ENCODE results near the gene OSBPL5. TPM values are rescaled to one million over a fixed set of nuclear protein-coding genes. Genes with fewer than 3 reads are reported as not detected.

Gene OSBPL5
- total and polyA plus RNA-seq, 5 donors from 2014 or later: 0.22 to 2.2 (median 0.23) TPM; not detected in 2

DNA sequence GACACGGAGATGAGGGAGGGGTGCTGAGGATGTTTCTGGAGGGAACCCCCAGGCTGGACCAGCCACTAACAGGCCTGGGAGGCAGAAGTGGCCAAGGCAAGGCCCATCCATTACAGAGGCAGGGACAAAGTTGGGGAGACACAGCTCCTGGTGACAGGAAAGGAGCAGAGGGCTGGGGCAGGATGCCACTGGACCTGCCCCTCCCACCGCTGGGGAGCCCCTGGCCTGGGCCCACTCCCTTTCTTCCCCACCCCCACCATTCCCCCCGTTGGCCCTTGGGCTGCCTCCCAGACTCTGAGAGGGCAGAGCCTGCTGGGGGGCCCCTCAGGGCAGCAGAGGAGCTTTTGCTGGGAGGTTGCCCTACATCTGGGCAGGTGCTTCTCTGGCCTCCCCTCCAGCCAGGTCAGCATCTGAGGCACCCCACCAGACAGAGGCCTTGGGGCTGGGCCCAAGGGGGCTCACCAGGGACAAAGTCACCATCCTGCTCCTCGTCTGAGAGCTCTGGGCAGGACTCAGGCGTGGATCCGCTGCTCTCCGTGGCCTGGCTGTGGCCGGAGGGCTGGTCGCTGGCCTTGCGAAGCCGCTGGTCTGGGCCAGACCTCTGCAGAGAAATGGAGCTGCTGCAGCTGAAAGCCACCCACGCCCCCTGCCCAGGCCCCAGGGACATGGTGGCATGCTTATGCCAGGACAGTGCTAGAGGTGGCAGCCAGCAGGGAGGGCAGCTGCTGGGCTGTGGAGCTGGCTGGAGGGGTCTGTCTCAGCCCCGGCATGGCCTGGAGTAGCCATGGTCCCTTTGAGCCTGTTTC lies 74.8 kb downstream of the OSBPL5 start:
- ATAC-seq (ENCODE audit: low read depth in 2 of 2) (no peak), DNase-seq (no peak)
- peaks cover 6% of the 10 kb centered on the region for H3K4me1 ChIP-seq (ENCODE audit: control insufficient read depth, insufficient read depth, low read length, poor library complexity, severe bottlenecking)
- H3K36me3 Mint-ChIP-seq: no peaks in the 10 kb centered on the region
- H3K27ac ChIP-seq (ENCODE audit: insufficient read depth, low read length, poor library complexity, severe bottlenecking): no peak overlapping the region
- H3K4me3 Mint-ChIP-seq: no peak overlapping the region
- no peaks in the 10 kb centered on the region for H3K27me3 ChIP-seq (ENCODE audit: control insufficient read depth, insufficient read depth, low read length)
- H3K27ac Mint-ChIP-seq: peak overlapping the region in 1 of 3 donors; percentile 86
- no peak overlapping the region for H3K4me3 ChIP-seq (ENCODE audit: low read depth, low read length)
- no peaks in the 10 kb centered on the region for H3K9me3 ChIP-seq (ENCODE audit: control insufficient read depth in 2 of 2, low read length in 2 of 2)
- no peaks in the 10 kb centered on the region for H3K36me3 ChIP-seq (ENCODE audit: control insufficient read depth, insufficient read depth, low read length)
- peaks cover 11% of the 10 kb centered on the region for H3K27me3 Mint-ChIP-seq
- no peaks in the 10 kb centered on the region for H3K9me3 Mint-ChIP-seq
- H3K4me1 Mint-ChIP-seq: no peaks in the 10 kb centered on the region

DNA sequence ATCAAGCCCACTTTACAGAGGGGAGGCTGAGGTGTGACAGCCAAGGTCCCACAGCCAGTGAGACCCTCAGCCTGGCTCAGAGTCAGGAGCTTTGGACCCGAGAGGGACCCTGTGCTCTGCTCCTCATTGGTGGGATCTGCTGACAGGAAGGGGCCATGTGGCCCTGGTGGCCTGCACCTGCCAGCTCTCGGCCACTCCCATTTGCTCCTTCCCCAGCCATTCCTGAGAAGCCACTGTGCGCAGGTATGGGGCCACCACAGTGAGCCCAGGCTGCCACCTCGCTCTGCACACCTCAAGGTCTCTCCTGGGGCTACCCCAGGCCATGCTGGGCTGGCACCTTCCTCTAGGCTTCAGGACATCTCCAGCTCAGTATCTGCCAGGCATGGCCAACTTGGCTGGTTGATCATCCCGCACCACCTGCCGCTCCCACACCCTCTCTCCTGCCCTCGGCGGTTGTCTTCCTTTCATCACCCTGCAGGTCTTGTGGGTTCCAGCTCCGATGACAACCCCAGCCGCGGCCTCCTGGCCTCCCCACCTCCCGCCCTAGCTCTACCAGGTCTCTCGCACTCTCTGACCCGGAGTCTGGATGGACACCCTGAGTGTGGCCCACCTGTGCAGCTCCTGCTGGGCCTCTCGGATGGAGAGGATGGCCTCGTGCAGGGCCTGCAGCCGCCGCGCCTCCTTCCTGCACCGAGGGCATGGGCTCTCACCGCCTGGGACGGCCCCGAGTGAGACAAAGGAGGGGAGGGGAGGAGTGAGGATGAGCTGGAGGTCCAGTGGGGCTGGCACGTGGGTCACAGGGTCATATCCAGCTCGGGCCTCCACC lies 75.7 kb downstream of the OSBPL5 start:
- Mint-ChIP-seq H3K9me3 (no peaks in the 10 kb centered on the region), H3K27ac (no peak overlapping the region), H3K4me1 (no peaks in the 10 kb centered on the region), H3K27me3 (peaks cover 11% of the 10 kb centered on the region), H3K36me3 (no peaks in the 10 kb centered on the region), H3K4me3 (no peak overlapping the region)
- Histone ChIP-seq H3K27ac (ENCODE audit: insufficient read depth, low read length, poor library complexity, severe bottlenecking) (no peak overlapping the region), H3K9me3 (ENCODE audit: control insufficient read depth in 2 of 2, low read length in 2 of 2) (no peaks in the 10 kb centered on the region), H3K4me3 (ENCODE audit: low read depth, low read length) (no peak overlapping the region), H3K27me3 (ENCODE audit: control insufficient read depth, insufficient read depth, low read length) (no peaks in the 10 kb centered on the region), H3K4me1 (ENCODE audit: control insufficient read depth, insufficient read depth, low read length, poor library complexity, severe bottlenecking) (peaks cover 6% of the 10 kb centered on the region), H3K36me3 (ENCODE audit: control insufficient read depth, insufficient read depth, low read length) (no peaks in the 10 kb centered on the region)
- DNase-seq (no peak), ATAC-seq (ENCODE audit: low read depth in 2 of 2) (no peak)

DNA sequence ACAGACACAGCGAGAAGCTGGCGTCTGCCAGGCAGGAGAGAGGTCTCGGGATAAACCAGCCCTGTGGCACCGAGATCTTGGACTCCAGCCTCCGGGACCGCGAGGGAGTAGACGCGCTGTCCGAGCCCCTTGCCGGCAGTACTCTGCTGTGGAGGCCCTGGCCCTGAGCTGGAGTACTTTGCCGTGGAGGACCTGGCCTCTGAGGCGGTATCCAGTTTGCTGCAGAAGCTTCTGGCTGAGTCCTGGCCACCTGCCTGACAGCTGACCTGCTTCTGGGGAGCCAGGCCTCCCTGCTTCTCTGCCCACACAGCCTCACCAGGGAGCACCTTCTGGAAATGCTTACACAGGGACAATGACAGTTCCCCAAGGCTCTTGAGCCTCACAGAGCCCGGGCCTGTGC lies 76.3 kb downstream of the OSBPL5 start:
- Mint-ChIP-seq H3K9me3 (no peaks in the 10 kb centered on the region), H3K27ac (no peak overlapping the region), H3K4me1 (no peaks in the 10 kb centered on the region), H3K4me3 (no peak overlapping the region), H3K27me3 (peaks cover 11% of the 10 kb centered on the region), H3K36me3 (no peaks in the 10 kb centered on the region)
- Histone ChIP-seq H3K4me3 (ENCODE audit: low read depth, low read length) (no peak overlapping the region), H3K27ac (ENCODE audit: insufficient read depth, low read length, poor library complexity, severe bottlenecking) (no peak overlapping the region), H3K4me1 (ENCODE audit: control insufficient read depth, insufficient read depth, low read length, poor library complexity, severe bottlenecking) (peaks cover 6% of the 10 kb centered on the region), H3K36me3 (ENCODE audit: control insufficient read depth, insufficient read depth, low read length) (no peaks in the 10 kb centered on the region), H3K27me3 (ENCODE audit: control insufficient read depth, insufficient read depth, low read length) (no peaks in the 10 kb centered on the region), H3K9me3 (ENCODE audit: control insufficient read depth in 2 of 2, low read length in 2 of 2) (no peaks in the 10 kb centered on the region)
- ATAC-seq (ENCODE audit: low read depth in 2 of 2): no peak
- DNase-seq: no peak

DNA sequence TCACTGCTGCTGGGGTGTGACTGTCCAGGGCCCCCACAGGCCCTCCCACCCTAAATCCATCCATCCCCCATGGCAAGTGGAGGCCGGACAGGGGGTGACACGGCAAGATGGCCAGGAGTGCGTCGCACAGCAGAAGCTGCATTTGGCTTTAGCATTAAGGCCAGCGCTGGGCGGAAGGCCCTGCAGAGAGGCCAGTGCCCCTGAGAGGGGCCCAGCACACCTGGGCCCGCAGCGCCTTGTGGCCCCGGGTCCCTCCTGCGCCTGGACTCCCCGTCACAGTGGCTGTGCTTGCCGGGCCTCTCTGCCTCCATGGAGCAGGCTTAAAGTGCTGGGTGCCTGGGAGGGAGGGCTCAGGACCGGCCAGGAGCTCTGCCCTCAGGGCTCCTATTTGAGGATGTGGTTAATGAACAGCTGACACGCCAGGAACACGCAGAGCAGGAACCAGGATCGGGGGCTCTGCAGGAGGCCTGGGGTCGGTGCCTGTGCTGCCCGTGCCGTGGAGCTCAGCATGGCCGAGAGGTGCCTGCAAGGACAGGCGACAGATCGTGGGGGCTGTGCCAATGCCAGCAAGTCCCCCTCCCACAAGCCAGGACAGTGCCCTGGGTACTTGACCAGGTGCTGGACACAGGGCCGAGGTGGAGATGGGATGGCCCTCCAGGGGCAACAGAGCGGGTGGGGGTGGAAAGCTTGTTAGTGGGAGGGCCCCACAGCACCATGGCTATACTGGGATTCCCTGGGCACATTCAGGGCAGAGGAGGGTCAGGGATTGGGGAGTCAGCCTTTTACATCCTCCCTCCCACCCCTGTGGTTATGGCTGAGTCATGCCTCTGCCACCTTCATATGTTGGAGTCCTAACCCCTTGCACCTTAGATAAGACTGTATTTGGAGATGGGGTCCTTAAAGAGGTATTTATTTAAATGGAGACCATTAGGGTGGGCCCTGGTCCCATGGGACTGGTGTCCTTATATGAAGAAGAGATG lies 77.0 kb downstream of the OSBPL5 start:
- peaks cover 11% of the 10 kb centered on the region for H3K27me3 Mint-ChIP-seq
- H3K9me3 Mint-ChIP-seq: no peaks in the 10 kb centered on the region
- H3K4me3 ChIP-seq (ENCODE audit: low read depth, low read length): no peak overlapping the region
- no peak for ATAC-seq (ENCODE audit: low read depth in 2 of 2)
- H3K4me3 Mint-ChIP-seq: no peak overlapping the region
- H3K27me3 ChIP-seq (ENCODE audit: control insufficient read depth, insufficient read depth, low read length): no peaks in the 10 kb centered on the region
- H3K27ac Mint-ChIP-seq: no peak overlapping the region
- no peaks in the 10 kb centered on the region for H3K9me3 ChIP-seq (ENCODE audit: control insufficient read depth in 2 of 2, low read length in 2 of 2)
- no peak overlapping the region for H3K27ac ChIP-seq (ENCODE audit: insufficient read depth, low read length, poor library complexity, severe bottlenecking)
- no peaks in the 10 kb centered on the region for H3K4me1 Mint-ChIP-seq
- no peaks in the 10 kb centered on the region for H3K36me3 Mint-ChIP-seq
- no peak for DNase-seq
- H3K36me3 ChIP-seq (ENCODE audit: control insufficient read depth, insufficient read depth, low read length): no peaks in the 10 kb centered on the region
- peaks cover 6% of the 10 kb centered on the region for H3K4me1 ChIP-seq (ENCODE audit: control insufficient read depth, insufficient read depth, low read length, poor library complexity, severe bottlenecking)

DNA sequence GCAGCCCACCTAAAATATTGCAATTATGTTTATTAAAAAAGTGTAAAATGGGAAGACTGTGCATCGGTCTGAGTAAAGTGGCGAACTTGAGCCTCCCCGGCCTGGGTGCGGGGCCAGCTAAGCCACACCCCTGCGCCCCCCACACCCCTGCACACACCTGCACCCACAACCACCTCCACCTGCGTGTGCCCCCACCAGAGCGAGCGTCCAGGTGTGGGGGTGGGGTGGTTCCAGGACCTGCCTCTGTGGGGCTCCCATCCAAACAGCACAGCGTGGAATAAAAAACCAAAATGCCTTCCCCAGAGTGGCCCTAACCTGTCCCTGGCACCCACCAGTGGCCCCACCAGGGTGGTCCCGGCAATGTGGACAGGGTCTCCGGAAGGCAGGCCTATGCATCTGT lies 77.7 kb downstream of the OSBPL5 start:
- Mint-ChIP-seq H3K9me3 (no peaks in the 10 kb centered on the region), H3K36me3 (no peaks in the 10 kb centered on the region), H3K27ac (no peak overlapping the region), H3K27me3 (peaks cover 11% of the 10 kb centered on the region), H3K4me1 (no peaks in the 10 kb centered on the region), H3K4me3 (no peak overlapping the region)
- Histone ChIP-seq H3K27ac (ENCODE audit: insufficient read depth, low read length, poor library complexity, severe bottlenecking) (no peak overlapping the region), H3K36me3 (ENCODE audit: control insufficient read depth, insufficient read depth, low read length) (no peaks in the 10 kb centered on the region), H3K9me3 (ENCODE audit: control insufficient read depth in 2 of 2, low read length in 2 of 2) (no peaks in the 10 kb centered on the region), H3K27me3 (ENCODE audit: control insufficient read depth, insufficient read depth, low read length) (no peaks in the 10 kb centered on the region), H3K4me3 (ENCODE audit: low read depth, low read length) (no peak overlapping the region), H3K4me1 (ENCODE audit: control insufficient read depth, insufficient read depth, low read length, poor library complexity, severe bottlenecking) (peaks cover 6% of the 10 kb centered on the region)
- DNase-seq (no peak), ATAC-seq (ENCODE audit: low read depth in 2 of 2) (no peak)

DNA sequence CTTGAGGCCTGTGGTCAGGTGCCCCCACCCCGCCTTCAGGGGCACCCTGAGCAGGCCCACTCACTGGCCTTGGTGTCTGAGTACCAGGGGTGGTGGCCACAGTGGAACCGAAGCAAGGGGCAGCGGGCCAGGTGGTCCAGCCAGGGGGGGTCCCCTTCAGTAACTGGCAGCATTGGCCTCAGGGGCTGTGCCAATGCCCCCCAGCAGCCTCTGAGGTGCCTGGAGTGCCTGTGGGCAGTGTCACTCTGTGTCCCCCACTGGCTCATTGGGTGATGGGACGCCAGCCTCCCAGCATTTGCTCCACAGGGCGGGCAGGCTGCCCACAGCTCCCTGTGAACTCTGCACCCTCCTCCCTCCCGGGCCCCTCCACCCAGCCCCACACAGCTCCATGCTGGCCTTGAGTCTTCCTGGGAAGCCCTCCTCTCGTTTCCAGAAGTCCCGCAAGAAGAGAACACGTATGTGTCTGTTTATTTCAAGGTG lies 78.4 kb downstream of the OSBPL5 start:
- Histone ChIP-seq H3K27ac (ENCODE audit: insufficient read depth, low read length, poor library complexity, severe bottlenecking) (no peak overlapping the region), H3K4me3 (ENCODE audit: low read depth, low read length) (no peak overlapping the region), H3K36me3 (ENCODE audit: control insufficient read depth, insufficient read depth, low read length) (no peaks in the 10 kb centered on the region), H3K4me1 (ENCODE audit: control insufficient read depth, insufficient read depth, low read length, poor library complexity, severe bottlenecking) (peaks cover 2% of the 10 kb centered on the region), H3K9me3 (ENCODE audit: control insufficient read depth in 2 of 2, low read length in 2 of 2) (no peaks in the 10 kb centered on the region), H3K27me3 (ENCODE audit: control insufficient read depth, insufficient read depth, low read length) (no peaks in the 10 kb centered on the region)
- Mint-ChIP-seq H3K4me3 (no peak overlapping the region), H3K27me3 (peaks cover 7% of the 10 kb centered on the region), H3K4me1 (no peaks in the 10 kb centered on the region), H3K27ac (no peak overlapping the region), H3K36me3 (no peaks in the 10 kb centered on the region), H3K9me3 (no peaks in the 10 kb centered on the region)
- DNase-seq (no peak), ATAC-seq (ENCODE audit: low read depth in 2 of 2) (no peak)

DNA sequence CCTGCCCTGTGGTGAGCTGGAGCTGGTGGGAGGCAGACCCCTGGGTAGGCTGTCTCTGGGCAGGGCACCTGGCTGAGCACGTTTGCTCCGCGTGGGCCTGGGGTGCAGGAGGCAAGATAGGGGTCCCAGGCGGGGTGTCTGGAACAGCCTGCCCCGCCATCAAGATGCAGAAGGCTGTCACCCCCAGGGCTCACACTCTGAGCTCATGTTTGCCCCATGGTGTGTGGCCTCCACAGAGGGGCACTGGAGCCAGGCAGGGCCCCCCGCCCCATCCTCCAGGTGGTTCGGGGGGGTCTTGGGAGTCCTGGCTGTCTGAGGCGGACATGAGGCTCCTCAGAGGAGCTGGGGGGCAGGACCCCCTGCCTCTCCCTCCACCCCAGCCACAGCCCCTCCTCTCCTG lies 79.0 kb downstream of the OSBPL5 start:
- H3K9me3 ChIP-seq (ENCODE audit: control insufficient read depth in 2 of 2, low read length in 2 of 2): no peaks in the 10 kb centered on the region
- H3K36me3 ChIP-seq (ENCODE audit: control insufficient read depth, insufficient read depth, low read length): no peaks in the 10 kb centered on the region
- Mint-ChIP-seq H3K27me3 (peaks cover 4% of the 10 kb centered on the region), H3K9me3 (no peaks in the 10 kb centered on the region), H3K36me3 (no peaks in the 10 kb centered on the region), H3K27ac (no peak overlapping the region), H3K4me1 (no peaks in the 10 kb centered on the region), H3K4me3 (no peak overlapping the region)
- DNase-seq (no peak), ATAC-seq (ENCODE audit: low read depth in 2 of 2) (no peak)
- H3K4me3 ChIP-seq (ENCODE audit: low read depth, low read length): no peak overlapping the region
- no peaks in the 10 kb centered on the region for H3K4me1 ChIP-seq (ENCODE audit: control insufficient read depth, insufficient read depth, low read length, poor library complexity, severe bottlenecking)
- H3K27me3 ChIP-seq (ENCODE audit: control insufficient read depth, insufficient read depth, low read length): no peaks in the 10 kb centered on the region
- no peak overlapping the region for H3K27ac ChIP-seq (ENCODE audit: insufficient read depth, low read length, poor library complexity, severe bottlenecking)

Measured in CD4-positive, CD25-positive, alpha-beta regulatory T cell (primary cell).